GM12878 (cell line): ENCODE data around the gene ADSL. TPM values are rescaled to one million over a fixed set of nuclear protein-coding genes. Genes with fewer than 3 reads are reported as not detected.

ENCODE experiments used
- ATAC-seq: fragments of 200-7000 bp; cut with Tn5 transposase; 3 replicates; pipeline ENCODE4 v1.9.1; 2020; ENCODE audit warnings: mild to moderate bottlenecking, moderate library complexity
- BruUV-seq: library from RNA; stranded (reverse); fragments of 400-500 nt; replicated peaks from 2 replicates; lab custom pipeline; 2021; lab: Mats Ljungman, UMichigan
- CTCF ChIA-PET: fragments of 300-600 bp; sonication (Branson Sonifier 250); formaldehyde crosslinking; extraction: SDS; loops from one replicate; lab custom pipeline; 2021; ENCODE audit warnings: inconsistent platforms; lab: Yijun Ruan, JAX
- POLR2A ChIA-PET: fragments of 350-600 bp; formaldehyde crosslinking; extraction: SDS; loops from one replicate; lab custom pipeline; 2021; ENCODE audit warnings: inconsistent platforms; lab: Charles Lee
- RAD21 ChIA-PET: fragments of 300-600 bp; sonication (Branson Sonifier 250); formaldehyde crosslinking; loops from one replicate; lab custom pipeline; 2023; ENCODE audit warnings: antibody characterized with exemption; ENCODE audit not compliant: unreplicated experiment; lab: Charles Lee
- SMC1A ChIA-PET: fragments of 300-600 bp; sonication (Branson Sonifier 250); formaldehyde crosslinking; loops from one replicate; lab custom pipeline; 2023; ENCODE audit not compliant: unreplicated experiment, uncharacterized antibody; lab: Charles Lee
- DNase-seq: peaks from one replicate; pipeline ENCODE4 v3.0.0-alpha.2; 2011; ENCODE audit warnings: low read depth, low spot score
- FAIRE-seq: peaks from 3 replicates; lab custom pipeline; 2011; peaks lifted over from hg19 to GRCh38; lab: Jason Lieb, UNC
- H2AFZ ChIP-seq: 2 replicates; pipeline ENCODE4 v1.6.0; 2011; ENCODE audit warnings: low read depth, low read length, control low read depth; ENCODE audit not compliant: control insufficient read depth
- H3K27ac ChIP-seq: 2 replicates; pipeline ENCODE4 v1.5.1; 2011; ENCODE audit warnings: control low read depth; ENCODE audit not compliant: control insufficient read depth, insufficient read depth
- H3K27me3 ChIP-seq, 2 experiments: replicated peaks in 1 of 2; 2 replicates each; pipeline versions ENCODE4 v1.6.0 to v1.6.1; 2011; ENCODE audit warnings: low read length in 1 of 2; ENCODE audit not compliant: control insufficient read depth in 2 of 2, insufficient read depth in 2 of 2
- H3K36me3 ChIP-seq, 2 experiments: 2 replicates each; pipeline ENCODE4 v1.5.1; 2011; ENCODE audit warnings: low read length in 1 of 2; ENCODE audit not compliant: control insufficient read depth in 2 of 2, insufficient read depth in 2 of 2
- H3K4me1 ChIP-seq: 2 replicates; pipeline ENCODE4 v1.6.1; 2011; ENCODE audit warnings: mild to moderate bottlenecking, low read length, moderate library complexity, mixed read lengths; ENCODE audit not compliant: control insufficient read depth, insufficient read depth
- H3K4me2 ChIP-seq: 2 replicates; pipeline ENCODE4 v1.6.0; 2011; ENCODE audit warnings: control low read depth; ENCODE audit not compliant: control insufficient read depth, insufficient read depth
- H3K4me3 ChIP-seq: fragments of 200-600 bp; sonication (generic); 2 replicates; pipeline ENCODE4 v1.5.1; 2016
- H3K79me2 ChIP-seq: 2 replicates; pipeline ENCODE4 v1.6.0; 2011; ENCODE audit warnings: low read length; ENCODE audit not compliant: control insufficient read depth, insufficient read depth
- H3K9ac ChIP-seq: 2 replicates; pipeline ENCODE4 v1.8.0; 2011; ENCODE audit warnings: low read length, control low read depth, mixed read lengths; ENCODE audit not compliant: control insufficient read depth, insufficient read depth
- H3K9me3 ChIP-seq: replicated peaks from 3 replicates; pipeline ENCODE4 v1.5.1; 2011; ENCODE audit warnings: mild to moderate bottlenecking, low read length; ENCODE audit not compliant: control insufficient read depth, insufficient read depth
- H4K20me1 ChIP-seq: 2 replicates; pipeline ENCODE4 v1.6.0; 2011; ENCODE audit not compliant: control insufficient read depth, insufficient read depth
- WGBS: methylation state at CpG from one replicate; pipeline ENCODE4 v1.1.6; 2016; ENCODE audit warnings: low lambda C conversion rate; ENCODE audit not compliant: insufficient replicate concordance, insufficient coverage; ENCODE audit errors: missing lambda C conversion rate; 5-methylcytosine and 5-hydroxymethylcytosine counted together
- in situ Hi-C: fragments of 300-500 bp; cut with MboI; formaldehyde crosslinking; loops from 9 replicates; pipeline ENCODE4 v1.14.3; 2018; ENCODE audit warnings: mixed read lengths
- intact Hi-C: fragments of 100-400 bp; cut with micrococcal nuclease; formaldehyde crosslinking; loops from one replicate; pipeline ENCODE4 v1.14.2; 2022; ENCODE audit not compliant: unreplicated experiment
- polyA plus RNA-seq, 11 experiments: library from polyadenylated mRNA; depleted of rRNA in 4 of 11; unstranded in 6 of 11; stranded (reverse) in 5 of 11; fragments of >200 nt; fragmentation: Nextera tagmentation in 4 of 11; fragmentation: Illumina TruSeq in 1 of 11; extraction: Ambion mirVana in 4 of 11; extraction: Trizol in 1 of 11; gene quantifications; 1 replicate in 1 of 11; 2 replicates in 10 of 11; pipeline versions ENCODE4 v1.2.1 to v1.2.3, GENCODE V29; 2011 to 2016; ENCODE audit warnings: inconsistent platforms in 2 of 11, missing spikeins in 2 of 11, low read depth in 1 of 11
- total RNA-seq, 4 experiments: library from RNA; depleted of rRNA in 3 of 4; stranded (reverse); fragments of >200 nt in 3 of 4; fragmentation: Illumina TruSeq in 1 of 4; extraction: Trizol in 1 of 4; gene quantifications; 2 replicates each; pipeline versions ENCODE4 v1.2.1 to v1.2.3, GENCODE V29; 2013 to 2021
- TF ChIP-seq, protein P1 (sequence below): fragments of 450-650 bp; IDR thresholded peaks from 2 replicates; pipeline ENCODE4 v1.6.1; 2018; ENCODE audit warnings: borderline replicate concordance, mild to moderate bottlenecking; ENCODE audit not compliant: partially characterized antibody

The ADSL gene
- total and polyA plus RNA-seq, 10 of the 15 experiments (the other 5 are each of a cell fraction or from before 2014, with no cell fraction given): 126 to 313 (median 143) TPM

DNA sequence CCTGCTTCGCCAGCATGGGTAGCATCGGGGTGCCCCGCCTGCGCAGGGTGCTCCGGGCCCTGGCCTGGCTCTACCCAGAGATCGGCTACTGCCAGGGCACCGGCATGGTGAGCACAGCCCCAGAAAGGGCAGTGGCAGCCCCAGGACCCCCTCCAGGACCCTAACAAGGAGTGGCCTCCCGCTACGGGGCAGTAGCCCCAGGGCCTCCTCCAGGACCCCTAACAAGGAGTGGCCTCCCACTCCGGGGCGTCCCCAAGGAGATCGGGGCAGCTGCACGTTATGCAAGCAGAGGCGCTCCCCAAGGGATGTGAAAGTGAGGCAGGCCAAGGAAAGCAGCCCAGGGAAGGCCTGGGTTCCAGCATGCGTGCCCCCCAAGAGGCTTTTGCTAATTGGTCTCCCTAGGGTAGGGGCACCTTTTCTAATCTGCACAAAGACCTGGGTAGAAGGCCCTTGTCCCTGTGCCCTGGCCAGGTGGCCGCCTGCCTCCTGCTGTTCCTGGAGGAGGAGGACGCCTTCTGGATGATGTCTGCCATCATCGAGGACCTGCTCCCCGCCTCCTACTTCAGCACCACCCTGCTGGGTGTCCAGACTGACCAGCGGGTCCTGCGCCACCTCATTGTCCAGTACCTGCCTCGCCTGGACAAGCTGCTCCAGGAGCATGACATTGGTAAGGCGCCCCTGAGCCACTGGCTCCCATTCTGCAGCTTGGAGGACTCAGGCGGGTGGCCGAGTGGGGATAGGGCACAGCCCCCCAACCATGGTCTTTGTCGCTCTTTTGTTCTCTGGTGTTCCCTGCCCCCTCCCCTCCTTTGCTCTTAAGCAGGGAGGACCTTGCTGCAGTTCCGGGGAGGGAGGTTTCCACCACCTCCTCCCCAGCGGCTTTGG, 59.1 kb downstream of the ADSL start:
- 88% methylated on average over 26 of the region's 28 CpGs for WGBS
- no peak overlapping the region for H2AFZ ChIP-seq
- H3K79me2 ChIP-seq: no peaks in the 10 kb centered on the region
- in situ Hi-C loops: no loop called here
- POLR2A ChIA-PET: no interaction called here
- H3K9me3 ChIP-seq: no peaks in the 10 kb centered on the region
- CTCF ChIA-PET: no interaction called here
- no peak overlapping the region for H3K4me3 ChIP-seq
- SMC1A ChIA-PET: no interaction called here
- ATAC-seq: no peak
- BruUV-seq: no TSS peak
- TF ChIP-seq, protein P1, sequence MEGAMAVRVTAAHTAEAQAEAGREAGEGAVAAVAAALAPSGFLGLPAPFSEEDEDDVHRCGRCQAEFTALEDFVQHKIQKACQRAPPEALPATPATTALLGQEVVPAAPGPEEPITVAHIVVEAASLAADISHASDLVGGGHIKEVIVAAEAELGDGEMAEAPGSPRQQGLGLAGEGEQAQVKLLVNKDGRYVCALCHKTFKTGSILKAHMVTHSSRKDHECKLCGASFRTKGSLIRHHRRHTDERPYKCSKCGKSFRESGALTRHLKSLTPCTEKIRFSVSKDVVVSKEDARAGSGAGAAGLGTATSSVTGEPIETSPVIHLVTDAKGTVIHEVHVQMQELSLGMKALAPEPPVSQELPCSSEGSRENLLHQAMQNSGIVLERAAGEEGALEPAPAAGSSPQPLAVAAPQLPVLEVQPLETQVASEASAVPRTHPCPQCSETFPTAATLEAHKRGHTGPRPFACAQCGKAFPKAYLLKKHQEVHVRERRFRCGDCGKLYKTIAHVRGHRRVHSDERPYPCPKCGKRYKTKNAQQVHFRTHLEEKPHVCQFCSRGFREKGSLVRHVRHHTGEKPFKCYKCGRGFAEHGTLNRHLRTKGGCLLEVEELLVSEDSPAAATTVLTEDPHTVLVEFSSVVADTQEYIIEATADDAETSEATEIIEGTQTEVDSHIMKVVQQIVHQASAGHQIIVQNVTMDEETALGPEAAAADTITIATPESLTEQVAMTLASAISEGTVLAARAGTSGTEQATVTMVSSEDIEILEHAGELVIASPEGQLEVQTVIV: no peak
- no peak for FAIRE-seq
- H4K20me1 ChIP-seq: no peaks in the 10 kb centered on the region
- H3K27me3 ChIP-seq: no peaks in the 10 kb centered on the region
- DNase-seq: no peak
- H3K9ac ChIP-seq: no peak overlapping the region
- peaks cover 18 to 46% of the 10 kb centered on the region in 2 experiments for H3K36me3 ChIP-seq
- no peak overlapping the region for H3K27ac ChIP-seq
- RAD21 ChIA-PET: no interaction called here
- intact Hi-C loops: no loop called here
- H3K4me1 ChIP-seq: peaks cover 17% of the 10 kb centered on the region
- H3K4me2 ChIP-seq: no peak overlapping the region
